ENCODE data around the gene SLC25A21. TPM values are rescaled to one million over a fixed set of nuclear protein-coding genes. Genes with fewer than 3 reads are reported as not detected.

The SLC25A21 gene
- total and polyA plus RNA-seq, 5 donors: 0.84 to 1.9 (median 1.3) TPM

DNA sequence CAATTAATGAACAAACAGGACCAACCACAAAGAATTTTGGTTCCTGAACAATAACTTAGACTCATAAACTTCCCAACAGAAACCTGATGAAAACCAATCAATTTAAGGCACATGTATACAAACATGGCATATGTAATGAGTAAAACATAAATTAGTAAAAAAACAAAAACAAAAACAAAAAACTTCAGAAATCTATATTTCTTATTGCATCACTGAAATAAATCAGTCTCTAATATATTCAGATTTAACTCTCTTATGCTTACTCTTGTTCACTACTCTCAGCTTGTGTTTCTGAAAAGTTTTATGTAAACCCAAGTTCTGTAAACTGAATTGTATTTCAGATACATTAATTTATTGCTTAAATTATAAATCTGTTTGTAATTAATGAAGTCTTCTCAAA, 233.7 kb downstream of the SLC25A21 start:
- intact Hi-C loops (cut with DNase I): no loop called here
- ATAC-seq: no peak
- Histone ChIP-seq H3K4me1 (ENCODE audit: control insufficient read depth, insufficient read depth, low read length) (no peaks in the 10 kb centered on the region), H3K9me3 (ENCODE audit: control insufficient read depth, low read length) (no peaks in the 10 kb centered on the region), H3K4me3 (ENCODE audit: low read length) (no peak overlapping the region), H3K27me3 (ENCODE audit: control insufficient read depth, insufficient read depth) (peaks cover 2% of the 10 kb centered on the region), H3K27ac (ENCODE audit: low read length) (no peak overlapping the region)
- DNase-seq: no peak

DNA sequence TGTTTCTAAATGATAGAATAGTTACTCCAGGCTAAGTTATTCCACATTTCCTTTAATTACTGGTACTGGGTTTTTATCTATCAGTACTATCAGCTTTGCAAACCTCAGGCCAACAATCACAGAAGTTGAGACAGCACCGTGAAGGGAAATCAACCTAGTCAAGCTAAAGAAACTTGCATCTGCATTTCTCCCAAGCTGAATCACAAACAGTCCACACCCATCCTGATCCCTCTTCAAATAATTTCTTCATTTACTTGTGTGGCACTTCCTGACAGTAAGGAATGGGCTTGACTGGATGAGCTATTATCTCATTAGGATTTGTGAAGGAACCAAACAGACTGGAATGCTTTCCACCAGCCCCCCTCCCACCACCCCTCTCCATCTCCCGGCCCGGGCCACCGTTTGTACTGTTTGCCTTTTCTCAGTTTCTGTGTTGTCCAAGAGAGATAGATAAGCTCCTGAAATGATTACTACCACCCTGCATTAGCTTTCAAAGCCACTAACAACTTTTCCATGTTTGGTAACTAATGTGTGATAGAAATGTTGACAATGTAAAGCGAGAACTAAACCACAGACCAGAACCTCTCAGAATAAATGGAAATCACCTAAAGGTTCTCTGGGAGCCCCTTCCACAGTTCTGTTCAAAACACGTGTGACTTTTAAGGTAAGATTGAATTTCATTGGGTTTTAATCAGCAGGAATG, 236.3 kb downstream of the SLC25A21 start:
- Histone ChIP-seq H3K9me3 (ENCODE audit: control insufficient read depth, low read length) (no peaks in the 10 kb centered on the region), H3K27ac (ENCODE audit: low read length) (no peak overlapping the region), H3K4me3 (ENCODE audit: low read length) (no peak overlapping the region), H3K27me3 (ENCODE audit: control insufficient read depth, insufficient read depth) (peaks cover 2% of the 10 kb centered on the region), H3K4me1 (ENCODE audit: control insufficient read depth, insufficient read depth, low read length) (no peaks in the 10 kb centered on the region)
- intact Hi-C loops (cut with DNase I): no loop called here
- DNase-seq (no peak), ATAC-seq (no peak)
- WGBS: 43% methylated on average over 6 of the region's 6 CpGs

DNA sequence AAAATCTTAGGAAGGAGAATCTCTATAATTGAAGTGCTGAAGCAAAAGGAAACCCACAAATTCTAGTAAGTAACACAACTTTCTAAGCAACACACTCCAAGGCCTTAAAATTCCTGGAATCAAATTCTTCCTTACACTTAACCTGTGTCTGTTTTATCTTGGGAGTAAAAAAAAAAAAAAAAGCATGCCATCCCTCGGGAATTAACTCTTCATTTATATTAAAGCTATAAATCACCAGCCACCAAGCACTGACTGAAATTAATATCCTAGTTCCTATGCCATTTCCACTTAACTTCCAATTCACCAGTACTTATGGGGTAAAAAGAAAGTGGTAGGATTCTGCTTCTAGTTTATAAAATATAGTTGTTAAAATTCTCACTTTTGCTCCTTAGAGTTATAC, 238.1 kb downstream of the SLC25A21 start:
- no peak for ATAC-seq
- H3K4me3 ChIP-seq (ENCODE audit: low read length): no peak overlapping the region
- H3K27me3 ChIP-seq (ENCODE audit: control insufficient read depth, insufficient read depth): peaks cover 2% of the 10 kb centered on the region
- intact Hi-C loops (cut with DNase I): no loop called here
- 61% methylated on average over 1 of the region's 1 CpG for WGBS
- no peaks in the 10 kb centered on the region for H3K9me3 ChIP-seq (ENCODE audit: control insufficient read depth, low read length)
- no peak for DNase-seq
- no peaks in the 10 kb centered on the region for H3K4me1 ChIP-seq (ENCODE audit: control insufficient read depth, insufficient read depth, low read length)
- H3K27ac ChIP-seq (ENCODE audit: low read length): no peak overlapping the region

DNA sequence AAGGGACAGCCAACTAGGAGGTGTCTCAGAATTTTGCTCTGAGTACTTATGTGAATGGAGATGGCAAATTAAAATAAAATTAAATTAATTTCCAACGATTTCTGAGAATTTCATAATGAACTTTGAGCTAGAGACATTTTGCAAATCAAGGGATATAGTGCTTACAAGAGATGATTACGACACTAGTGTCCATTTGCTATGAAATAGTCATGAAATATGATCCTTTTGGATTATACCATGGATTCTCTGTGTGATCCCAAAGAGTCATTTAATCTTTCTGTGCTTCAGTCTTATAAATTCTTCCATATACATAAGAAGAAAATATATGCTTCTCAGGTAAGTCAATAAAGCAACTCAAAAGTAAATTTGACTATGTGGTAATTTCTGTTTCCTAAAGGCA, 240.6 kb downstream of the SLC25A21 start:
- no peak overlapping the region for H3K27ac ChIP-seq (ENCODE audit: low read length)

DNA sequence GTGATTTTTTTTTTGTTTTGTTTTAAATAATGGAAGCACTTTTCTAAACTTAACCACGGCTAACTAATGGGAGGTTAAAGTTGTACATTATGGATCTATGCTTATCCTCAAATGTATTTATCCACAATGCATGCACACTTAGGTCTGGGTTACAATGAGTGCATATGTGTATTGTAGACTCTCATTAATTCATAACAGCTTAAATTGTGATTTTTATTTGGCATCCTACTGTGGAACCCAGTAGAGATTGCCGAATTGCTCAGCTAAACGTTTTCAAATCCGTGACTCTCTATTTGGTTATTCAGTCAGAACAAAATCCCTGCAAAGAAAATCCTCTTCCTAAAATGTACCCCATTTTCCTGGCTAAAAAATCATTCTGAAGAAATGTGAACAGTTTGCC, 244.0 kb downstream of the SLC25A21 start:
- no peaks in the 10 kb centered on the region for H3K4me1 ChIP-seq (ENCODE audit: control insufficient read depth, insufficient read depth, low read length)
- DNase-seq (no peak), ATAC-seq (no peak)
- H3K4me3 ChIP-seq (ENCODE audit: low read length): no peak overlapping the region
- intact Hi-C loops (cut with DNase I): no loop called here
- no peaks in the 10 kb centered on the region for H3K27me3 ChIP-seq (ENCODE audit: control insufficient read depth, insufficient read depth)
- WGBS: 86% methylated on average over 4 of the region's 4 CpGs
- H3K27ac ChIP-seq (ENCODE audit: low read length): no peak overlapping the region
- H3K9me3 ChIP-seq (ENCODE audit: control insufficient read depth, low read length): no peaks in the 10 kb centered on the region

More for the DNA sequence above, 240.6 kb downstream of the SLC25A21 start:
- no peak for ATAC-seq
- no peak overlapping the region for H3K4me3 ChIP-seq (ENCODE audit: low read length)
- intact Hi-C loops (cut with DNase I): no loop called here
- H3K9me3 ChIP-seq (ENCODE audit: control insufficient read depth, low read length): no peaks in the 10 kb centered on the region
- no peak for DNase-seq
- no peaks in the 10 kb centered on the region for H3K27me3 ChIP-seq (ENCODE audit: control insufficient read depth, insufficient read depth)
- H3K4me1 ChIP-seq (ENCODE audit: control insufficient read depth, insufficient read depth, low read length): no peaks in the 10 kb centered on the region
- 60% methylated on average over 2 of the region's 2 CpGs for WGBS

GRCh38 chr14:36925094-36925493, 247.3 kb downstream of the SLC25A21 start:
- intact Hi-C loops (cut with DNase I): no loop called here
- no peak for ATAC-seq
- no peaks in the 10 kb centered on the region for H3K27me3 ChIP-seq (ENCODE audit: control insufficient read depth, insufficient read depth)
- DNase-seq: no peak
- 81% methylated on average over 2 of the region's 2 CpGs for WGBS
- no peak overlapping the region for H3K27ac ChIP-seq (ENCODE audit: low read length)
- no peaks in the 10 kb centered on the region for H3K4me1 ChIP-seq (ENCODE audit: control insufficient read depth, insufficient read depth, low read length)
- H3K9me3 ChIP-seq (ENCODE audit: control insufficient read depth, low read length): no peaks in the 10 kb centered on the region
- no peak overlapping the region for H3K4me3 ChIP-seq (ENCODE audit: low read length)

DNA sequence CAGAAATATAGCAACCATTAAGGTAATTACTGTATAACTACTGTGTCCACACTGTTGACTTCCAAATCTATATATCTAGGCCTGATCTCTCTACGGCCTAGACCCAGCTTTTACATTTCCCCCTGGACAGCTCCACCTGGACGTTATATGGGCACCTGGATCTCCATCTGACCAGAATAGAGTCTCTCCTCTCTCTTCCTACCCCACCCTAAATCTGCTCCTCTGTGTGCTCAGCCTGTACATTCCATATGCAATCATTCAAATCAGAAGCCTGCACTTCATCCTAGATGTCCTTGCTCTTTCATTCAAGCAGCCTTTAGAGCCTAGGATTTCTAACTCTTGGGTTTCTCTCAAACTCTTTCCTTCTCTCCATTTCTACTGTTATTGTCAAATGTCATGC, 255.7 kb downstream of the SLC25A21 start:
- Histone ChIP-seq H3K27me3 (ENCODE audit: control insufficient read depth, insufficient read depth) (no peaks in the 10 kb centered on the region), H3K4me1 (ENCODE audit: control insufficient read depth, insufficient read depth, low read length) (no peaks in the 10 kb centered on the region), H3K4me3 (ENCODE audit: low read length) (no peak overlapping the region), H3K27ac (ENCODE audit: low read length) (no peak overlapping the region), H3K9me3 (ENCODE audit: control insufficient read depth, low read length) (no peaks in the 10 kb centered on the region)
- intact Hi-C loops (cut with DNase I): no loop called here
- 72% methylated on average over 2 of the region's 2 CpGs for WGBS
- no peak for DNase-seq
- ATAC-seq: no peak

GRCh38 chr14:36915081-36915480, 257.3 kb downstream of the SLC25A21 start:
- no peak overlapping the region for H3K4me3 ChIP-seq (ENCODE audit: low read length)
- H3K27ac ChIP-seq (ENCODE audit: low read length): no peak overlapping the region
- 69% methylated on average over 1 of the region's 1 CpG for WGBS
- no peaks in the 10 kb centered on the region for H3K9me3 ChIP-seq (ENCODE audit: control insufficient read depth, low read length)
- no peaks in the 10 kb centered on the region for H3K27me3 ChIP-seq (ENCODE audit: control insufficient read depth, insufficient read depth)
- DNase-seq (no peak), ATAC-seq (no peak)
- intact Hi-C loops (cut with DNase I): no loop called here
- no peaks in the 10 kb centered on the region for H3K4me1 ChIP-seq (ENCODE audit: control insufficient read depth, insufficient read depth, low read length)

GRCh38 chr14:36910578-36910977, 261.8 kb downstream of the SLC25A21 start:
- intact Hi-C loops (cut with DNase I): no loop called here
- ATAC-seq: no peak
- no peaks in the 10 kb centered on the region for H3K4me1 ChIP-seq (ENCODE audit: control insufficient read depth, insufficient read depth, low read length)

DNA sequence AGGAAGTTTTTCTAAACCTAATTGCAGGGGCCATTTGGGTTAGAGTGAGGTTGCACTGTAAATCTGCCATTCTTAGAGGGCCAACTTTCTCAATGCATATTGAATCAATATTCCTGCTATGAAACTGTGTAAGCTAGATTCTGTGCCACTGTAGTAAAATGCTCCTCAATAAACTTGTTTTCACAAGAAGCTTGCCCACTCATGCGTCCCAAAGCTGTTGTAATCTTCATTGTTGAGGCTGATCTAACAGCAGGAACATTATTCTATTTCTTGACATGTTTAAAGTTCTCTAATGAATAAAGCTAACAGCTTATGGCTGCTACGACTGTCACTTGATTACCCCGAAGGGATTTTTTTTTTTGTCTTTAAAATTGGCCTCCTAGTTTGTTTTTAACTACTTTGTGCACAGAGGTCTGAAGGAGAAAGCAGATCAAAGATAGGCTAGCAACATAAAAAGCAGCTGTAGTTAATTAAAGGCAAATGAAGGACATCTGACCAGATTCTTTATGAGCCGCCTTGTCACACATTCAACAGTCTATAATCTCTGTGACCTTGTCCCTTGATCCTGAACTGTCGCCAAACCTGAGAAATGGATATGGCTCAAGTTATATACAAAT, 267.0 kb downstream of the SLC25A21 start:
- DNase-seq: no peak
- ATAC-seq: no peak
- H3K4me1 ChIP-seq (ENCODE audit: control insufficient read depth, insufficient read depth, low read length): no peaks in the 10 kb centered on the region
- no peak overlapping the region for H3K4me3 ChIP-seq (ENCODE audit: low read length)
- WGBS: 67% methylated on average over 5 of the region's 5 CpGs
- no peaks in the 10 kb centered on the region for H3K27me3 ChIP-seq (ENCODE audit: control insufficient read depth, insufficient read depth)
- H3K27ac ChIP-seq (ENCODE audit: low read length): no peak overlapping the region
- no peaks in the 10 kb centered on the region for H3K9me3 ChIP-seq (ENCODE audit: control insufficient read depth, low read length)
- intact Hi-C loops (cut with DNase I): no loop called here

More at GRCh38 chr14:36910578-36910977, 261.8 kb downstream of the SLC25A21 start:
- DNase-seq: no peak
- WGBS: 68% methylated on average over 3 of the region's 3 CpGs
- Histone ChIP-seq H3K4me3 (ENCODE audit: low read length) (no peak overlapping the region), H3K27ac (ENCODE audit: low read length) (no peak overlapping the region), H3K9me3 (ENCODE audit: control insufficient read depth, low read length) (no peaks in the 10 kb centered on the region), H3K27me3 (ENCODE audit: control insufficient read depth, insufficient read depth) (no peaks in the 10 kb centered on the region)

GRCh38 chr14:36901861-36902260, 270.5 kb downstream of the SLC25A21 start:
- no peak overlapping the region for H3K4me3 ChIP-seq (ENCODE audit: low read length)

More at GRCh38 chr14:36901861-36902260, 270.5 kb downstream of the SLC25A21 start:
- H3K27ac ChIP-seq (ENCODE audit: low read length): no peak overlapping the region
- no peak for DNase-seq
- no peaks in the 10 kb centered on the region for H3K4me1 ChIP-seq (ENCODE audit: control insufficient read depth, insufficient read depth, low read length)
- ATAC-seq: no peak
- intact Hi-C loops (cut with DNase I): no loop called here
- H3K9me3 ChIP-seq (ENCODE audit: control insufficient read depth, low read length): no peaks in the 10 kb centered on the region
- H3K27me3 ChIP-seq (ENCODE audit: control insufficient read depth, insufficient read depth): no peaks in the 10 kb centered on the region

Measured in right cardiac atrium (tissue), 5 donors.